CD4-positive, alpha-beta T cell treated with Interleukin-10 for 1 hour (primary cell): Measurements from ENCODE around the gene TMPRSS3.
"Not testable (repeated sequence)": the region's sequence is repeated elsewhere in the genome, so short reads cannot be mapped to it uniquely, and the experiment has no call there.

Experiments
- DNase-seq: peaks from one replicate; pipeline ENCODE4 v3.0.0-alpha.2; 2020

The TMPRSS3 gene

DNA sequence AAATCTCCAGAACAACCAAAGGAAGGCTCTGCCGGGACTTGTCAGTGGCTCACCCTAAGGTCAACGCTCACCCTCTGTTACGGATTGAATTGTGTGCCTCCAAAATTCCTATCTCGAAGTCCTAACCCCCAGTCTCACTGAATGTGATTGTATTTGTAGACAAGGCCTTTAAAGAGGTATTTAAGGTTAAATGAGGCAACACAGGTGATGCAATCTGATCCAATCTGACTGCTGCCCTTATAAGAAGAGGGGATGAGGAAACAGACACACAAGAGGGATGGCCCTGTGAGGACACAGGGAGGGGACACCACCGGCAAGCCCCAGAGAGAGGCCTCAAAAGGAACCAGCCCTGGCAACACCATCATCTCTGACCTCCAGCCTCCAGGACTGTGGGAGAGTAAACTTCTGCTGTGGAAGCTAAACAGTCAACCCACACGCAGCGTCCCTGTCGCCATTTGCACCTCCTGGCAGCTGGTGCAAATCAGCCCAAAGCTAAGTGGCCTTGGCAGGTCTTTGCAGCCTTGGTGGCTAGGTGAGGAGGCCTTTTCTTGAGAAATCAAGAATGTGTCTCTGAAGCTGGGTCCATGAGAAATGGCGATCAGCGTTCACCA lies 32.1 kb upstream of the TMPRSS3 start:
- no peak for DNase-seq

DNA sequence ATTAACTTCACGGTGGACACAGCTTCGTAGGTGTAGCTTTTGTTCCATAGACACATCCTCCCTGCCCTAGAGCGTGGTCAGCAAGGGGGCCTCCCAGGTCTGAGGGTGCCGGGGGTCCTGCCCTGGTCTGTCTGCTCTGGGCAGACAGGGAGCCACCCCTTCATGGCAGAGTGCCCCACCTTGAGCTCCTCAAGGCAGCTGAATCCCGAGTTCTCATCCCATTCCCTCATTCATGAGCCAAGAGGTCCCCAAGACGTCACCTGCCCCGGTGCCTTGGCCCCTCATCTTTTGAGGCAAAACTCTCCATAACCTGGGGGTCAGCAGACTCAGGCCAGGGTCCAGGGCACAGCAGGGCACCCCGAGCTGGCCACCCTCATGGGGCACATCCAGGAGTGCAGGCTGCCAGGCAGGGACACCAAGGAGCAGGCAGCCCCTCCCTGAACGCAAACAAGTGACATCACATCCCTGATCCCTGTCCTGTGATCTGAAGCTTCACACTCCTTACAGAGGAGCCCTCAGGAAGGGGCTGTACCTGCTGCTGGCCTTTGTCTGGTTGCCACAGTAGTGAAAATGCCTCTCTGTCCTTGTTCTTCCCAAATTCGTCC lies 31.1 kb upstream of the TMPRSS3 start:
- no peak for DNase-seq

DNA sequence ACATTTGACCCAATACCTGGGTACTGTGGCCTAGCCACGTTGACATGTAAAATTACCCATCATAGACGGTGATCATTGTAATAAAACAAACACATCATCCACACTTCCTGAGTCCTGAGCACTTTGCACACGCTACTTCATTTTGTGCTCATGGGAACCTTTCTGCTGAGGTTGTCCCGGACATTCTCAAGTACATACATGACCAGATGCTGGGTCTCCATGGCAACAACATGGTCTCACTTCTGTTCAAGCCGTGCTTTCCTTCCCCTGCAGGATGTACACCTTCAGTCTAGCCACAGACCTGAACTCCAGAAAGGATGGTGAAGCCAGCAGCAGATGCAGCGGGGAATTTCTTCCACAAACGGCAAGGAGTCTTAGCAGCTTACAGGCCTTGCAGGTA lies 30.6 kb upstream of the TMPRSS3 start:
- no peak for DNase-seq

GRCh38 chr21:42425591-42425990 lies 29.7 kb upstream of the TMPRSS3 start:
- DNase-seq = peak; percentile 27

GRCh38 chr21:42424914-42425541 lies 29.2 kb upstream of the TMPRSS3 start:
- DNase-seq = peak; percentile 85

GRCh38 chr21:42423685-42424084 lies 27.8 kb upstream of the TMPRSS3 start:
- DNase-seq = no peak

DNA sequence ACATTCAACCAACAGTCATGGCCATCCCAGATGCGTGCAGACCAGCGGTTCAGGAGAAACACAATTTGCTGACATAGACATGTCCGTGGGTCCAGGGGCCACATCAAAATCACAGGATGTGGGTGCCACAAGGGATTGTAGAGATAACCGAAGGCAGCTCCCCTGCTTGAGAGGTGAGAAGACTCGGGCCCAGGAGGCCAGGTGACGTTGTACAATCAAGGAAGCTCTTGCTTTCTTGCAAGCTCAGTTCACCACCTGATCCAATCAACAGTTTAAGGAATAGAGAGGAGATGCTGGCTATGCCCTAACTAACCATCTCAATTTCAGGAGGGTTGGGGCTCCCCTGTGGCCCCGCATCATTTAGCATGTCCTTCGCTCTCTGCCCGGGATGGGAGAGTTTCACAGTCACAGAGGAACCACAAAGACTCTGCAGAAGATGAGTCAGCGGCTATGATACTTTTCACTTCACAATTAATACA lies 27.4 kb upstream of the TMPRSS3 start:
- DNase-seq = peak; percentile 50

DNA sequence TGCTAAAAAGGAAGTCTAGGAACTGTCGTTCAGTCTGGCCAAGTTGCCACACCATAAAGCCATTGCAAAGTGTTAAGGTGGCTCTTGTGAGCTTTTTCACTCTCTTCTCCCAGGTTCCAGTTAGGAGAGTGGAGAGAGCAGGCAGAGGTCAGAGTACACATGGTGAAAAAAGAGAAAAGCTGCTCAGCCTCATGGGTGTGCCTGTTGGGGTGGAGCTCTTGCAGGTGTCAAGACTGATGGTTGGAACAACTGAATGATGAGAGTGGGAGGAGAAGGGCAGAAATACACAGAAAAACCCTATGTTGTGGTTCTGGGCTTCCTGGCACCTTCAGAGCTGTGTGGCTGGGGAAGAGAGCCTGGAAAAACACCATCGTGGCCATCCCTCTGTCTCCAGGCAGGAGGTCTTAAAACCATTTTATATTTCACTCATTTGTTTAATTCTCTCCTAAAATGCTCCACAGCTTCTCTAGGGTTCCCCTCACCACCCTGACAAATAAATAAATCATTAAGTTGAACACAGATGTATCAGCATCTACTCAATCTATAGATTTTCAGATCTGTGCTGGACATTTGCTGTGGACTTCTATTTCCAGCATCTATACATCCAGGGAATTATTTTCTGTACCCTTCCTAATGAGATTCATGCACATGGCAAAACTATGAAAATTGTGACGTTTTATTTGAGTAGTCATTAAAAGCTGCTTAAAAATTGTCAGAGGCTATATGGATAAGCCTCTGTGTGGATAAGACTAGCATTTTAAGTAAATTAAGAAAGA lies 25.4 kb upstream of the TMPRSS3 start:
- DNase-seq = no peak

- no peak for DNase-seq
Observed at GRCh38 chr21:42419845-42420244, 24.0 kb upstream of the TMPRSS3 start.

GRCh38 chr21:42418886-42419285 lies 23.0 kb upstream of the TMPRSS3 start:
- no peak for DNase-seq

GRCh38 chr21:42417533-42417932 lies 21.7 kb upstream of the TMPRSS3 start:
- peak; percentile 51 for DNase-seq

DNA sequence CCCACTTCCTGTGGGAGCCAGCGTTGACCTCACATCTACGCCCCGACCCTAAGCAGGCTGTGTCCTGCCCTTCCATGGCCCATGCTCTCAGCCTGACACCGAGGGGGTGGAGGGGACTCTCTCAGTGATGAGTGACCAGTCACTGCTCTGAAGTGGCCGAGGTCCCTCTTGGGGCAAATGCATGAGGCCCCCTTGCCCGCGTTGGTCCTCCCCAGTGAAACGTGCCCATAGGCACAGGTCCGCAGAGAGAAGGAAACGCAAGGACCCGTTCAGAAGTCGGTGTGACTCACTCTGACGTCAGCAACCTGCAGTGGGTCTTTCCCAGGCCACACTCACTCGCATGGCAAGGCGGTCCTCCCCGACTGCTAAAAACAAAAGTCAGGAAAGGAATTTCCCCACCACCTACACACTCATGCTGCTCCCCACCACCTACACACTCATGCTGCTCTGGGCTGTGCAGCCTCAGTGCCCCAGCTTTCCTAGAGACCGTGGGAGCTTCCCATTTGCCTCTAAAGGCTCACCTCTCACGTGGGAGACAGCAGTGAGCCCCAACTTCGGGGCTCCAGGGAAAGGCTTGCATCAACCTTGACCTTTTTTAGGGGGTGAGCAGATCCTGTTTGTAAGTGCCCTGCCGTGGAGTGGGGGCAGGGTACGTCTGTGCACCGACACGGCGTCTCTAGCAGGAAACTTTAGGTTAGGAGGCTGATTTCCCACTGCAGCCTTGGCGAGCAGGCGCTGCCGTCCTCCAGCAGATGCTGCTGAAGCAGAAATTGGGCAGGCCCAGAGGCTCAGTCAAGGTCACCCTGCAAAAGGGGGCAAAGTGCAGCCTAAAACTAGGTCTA lies 19.3 kb upstream of the TMPRSS3 start:
- peak; percentile 90 for DNase-seq

- DNase-seq = no peak
Observed at GRCh38 chr21:42414553-42414927, 18.7 kb upstream of the TMPRSS3 start.

GRCh38 chr21:42414066-42414465 lies 18.2 kb upstream of the TMPRSS3 start:
- no peak for DNase-seq

DNA sequence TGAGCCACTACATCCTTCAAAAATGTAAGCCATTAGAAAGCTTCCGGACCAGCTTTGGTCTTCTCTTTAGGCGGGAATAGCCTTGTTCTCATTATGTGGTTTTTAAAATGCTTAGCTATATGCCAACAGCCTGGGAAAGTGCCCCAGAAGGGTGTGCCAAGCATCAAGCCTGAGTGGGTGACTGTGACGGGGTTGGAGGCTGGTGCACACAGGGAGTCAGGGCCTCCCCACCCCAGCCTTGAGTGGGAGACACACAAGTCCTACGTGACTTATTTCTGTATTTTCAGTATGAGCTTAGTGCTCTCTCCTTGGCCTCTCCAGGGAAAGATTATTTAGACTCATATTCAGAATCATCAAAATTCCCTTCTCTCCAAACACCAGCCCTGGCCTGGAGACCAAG lies 17.6 kb upstream of the TMPRSS3 start:
- DNase-seq = no peak

DNA sequence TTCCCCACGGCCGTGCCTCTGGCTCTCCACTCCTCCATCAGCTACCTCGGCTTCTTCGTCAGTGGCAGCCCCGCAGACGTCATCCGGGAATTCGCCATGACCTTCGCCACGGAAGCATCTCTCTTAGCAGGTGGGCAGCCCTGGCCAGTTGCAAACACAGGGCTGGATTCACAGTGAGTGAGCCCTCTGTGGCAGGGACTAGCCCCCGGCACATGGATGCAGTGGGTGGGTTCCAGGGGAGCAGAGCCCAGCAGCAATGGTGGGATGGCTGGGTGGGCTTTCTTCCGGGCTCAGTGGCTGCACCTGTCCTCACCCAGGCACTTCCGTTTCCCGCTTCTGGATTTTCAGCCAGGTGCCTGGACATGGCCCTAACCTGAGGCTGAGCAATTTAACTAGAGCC lies 17.2 kb upstream of the TMPRSS3 start:
- DNase-seq = no peak

- DNase-seq = no peak
Observed at GRCh38 chr21:42412636-42412933, 16.7 kb upstream of the TMPRSS3 start.

DNA sequence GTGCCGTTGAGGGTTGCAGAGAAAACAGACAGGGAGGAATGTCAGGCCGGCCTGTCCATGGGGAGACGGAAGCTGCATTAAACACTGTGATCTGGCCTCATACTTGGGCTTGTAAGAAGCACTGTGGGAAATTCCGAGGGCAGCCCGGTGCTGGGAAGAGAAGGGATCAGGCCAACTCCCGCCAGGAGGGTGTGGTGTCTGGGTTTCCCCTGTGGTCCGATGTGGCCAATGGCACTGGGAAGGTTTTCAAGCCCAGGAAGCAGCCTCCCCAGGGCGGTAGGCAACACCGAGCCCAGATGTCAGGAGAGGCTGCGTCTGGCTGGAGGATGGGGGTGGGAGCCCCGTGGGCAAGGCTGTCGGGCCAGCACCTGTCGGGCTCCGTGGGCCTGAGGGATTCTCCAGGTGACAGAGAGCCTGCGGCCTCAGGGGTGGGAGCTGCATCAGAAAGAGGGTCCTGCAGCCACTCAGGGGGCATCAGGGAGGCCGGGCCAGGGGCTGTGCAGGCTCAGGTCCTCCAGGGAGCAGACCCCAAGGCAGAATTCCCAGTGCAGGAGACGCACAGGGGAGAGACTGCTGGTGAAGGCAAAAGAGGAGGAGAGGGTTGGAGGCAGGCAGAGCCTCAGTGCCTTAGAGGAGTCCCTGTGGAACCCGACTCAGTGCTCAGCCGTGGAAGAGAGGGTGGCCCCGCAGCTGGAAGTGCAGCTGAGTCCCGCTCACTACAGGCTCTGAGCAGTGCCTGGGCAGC lies 16.2 kb upstream of the TMPRSS3 start:
- no peak for DNase-seq

DNA sequence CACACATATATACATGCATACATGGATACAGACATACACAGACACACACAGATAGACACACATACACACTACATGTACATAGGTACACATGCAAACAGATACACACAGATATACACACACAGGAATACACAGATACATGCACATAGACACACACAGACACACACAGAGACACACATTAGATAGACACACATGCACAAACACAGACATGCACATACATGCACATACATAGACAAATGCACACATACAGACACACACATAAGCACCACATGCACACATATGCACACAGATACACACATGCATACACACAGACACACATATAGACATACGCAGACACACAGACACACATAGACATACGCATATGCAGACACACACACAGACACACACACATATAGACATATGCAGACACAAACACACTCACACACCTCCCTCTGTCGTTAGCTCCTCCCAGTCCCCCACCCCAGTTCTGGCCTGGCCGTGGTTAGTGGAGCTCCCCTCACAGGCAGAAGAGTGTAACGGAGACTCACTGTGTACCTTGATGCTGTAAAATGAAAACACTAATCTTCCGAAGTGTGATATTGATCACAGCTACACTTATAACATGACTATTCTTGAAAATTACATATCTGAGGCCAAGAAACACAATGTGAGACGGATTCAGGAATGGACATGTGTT lies 15.5 kb upstream of the TMPRSS3 start:
- no peak for DNase-seq

GRCh38 chr21:42409366-42409765 lies 13.5 kb upstream of the TMPRSS3 start:
- DNase-seq = no peak

DNA sequence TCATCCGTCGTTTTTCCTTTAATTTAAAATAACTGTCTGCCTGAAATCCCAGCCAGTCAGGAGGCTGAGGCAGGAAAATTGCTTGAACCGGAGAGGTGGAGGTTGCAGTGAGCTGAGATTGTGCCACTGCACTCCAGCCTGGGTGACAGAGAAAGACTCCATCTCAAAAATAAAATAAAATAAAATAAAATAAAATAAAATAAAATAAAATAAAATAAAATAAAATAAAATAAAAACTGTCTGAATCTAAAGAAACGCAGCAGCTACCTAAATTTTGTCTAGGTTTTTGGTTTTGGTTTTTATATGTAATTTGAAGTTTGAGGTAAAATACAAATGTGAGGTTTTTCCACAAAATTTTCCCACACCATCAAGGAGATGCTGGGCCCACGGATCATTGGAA lies 12.9 kb upstream of the TMPRSS3 start:
- DNase-seq = not testable (repeated sequence)

DNA sequence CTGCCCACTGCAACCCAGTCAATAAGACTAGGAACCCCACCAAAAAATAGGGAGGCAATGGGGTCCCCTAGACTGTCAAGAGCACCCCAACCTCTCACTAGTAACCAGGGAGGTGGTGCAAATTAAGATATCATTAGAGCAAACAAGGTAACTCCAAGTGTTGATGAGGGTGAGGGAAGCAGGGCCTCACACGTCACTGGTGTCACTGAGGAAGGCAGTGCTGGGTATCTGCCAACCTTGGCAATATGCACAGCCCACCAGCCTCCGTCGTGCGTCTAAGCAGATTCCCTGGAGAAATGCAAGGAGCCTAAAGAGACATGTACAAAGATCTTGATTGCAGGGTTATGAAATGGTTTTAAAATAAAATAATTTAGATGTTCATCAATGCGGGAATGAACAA lies 11.6 kb upstream of the TMPRSS3 start:
- DNase-seq = no peak
